Trophoblast cell (in vitro differentiated cells and primary cell): ENCODE measurements around the gene CERS6.
A peak's percentile ranks its signal among the peaks of the same experiment; 100 is the strongest.

Experiments
- DNase-seq, 2 donors: peaks; one replicate each; pipeline ENCODE4 v3.0.0-alpha.2; 2016
- H2AFZ ChIP-seq: 2 replicates; pipeline ENCODE4 v1.6.1; 2013; ENCODE audit warnings: low read length, moderate library complexity, mild to moderate bottlenecking; ENCODE audit not compliant: insufficient read depth, poor library complexity
- H2AK5ac ChIP-seq: 2 replicates; pipeline ENCODE4 v1.6.1; 2013; ENCODE audit warnings: mild to moderate bottlenecking, low read length
- H2BK120ac ChIP-seq: 2 replicates; pipeline ENCODE4 v1.6.1; 2013; ENCODE audit warnings: low read length, mild to moderate bottlenecking, moderate library complexity; ENCODE audit not compliant: insufficient read depth, poor library complexity
- H2BK12ac ChIP-seq: 2 replicates; pipeline ENCODE4 v1.6.1; 2013; ENCODE audit warnings: mild to moderate bottlenecking, low read length, moderate library complexity
- H2BK5ac ChIP-seq: 2 replicates; pipeline ENCODE4 v1.6.1; 2013; ENCODE audit warnings: low read length, low read depth, moderate library complexity, mild to moderate bottlenecking; ENCODE audit not compliant: poor library complexity
- H3K14ac ChIP-seq: 2 replicates; pipeline ENCODE4 v1.6.1; 2013; ENCODE audit warnings: mild to moderate bottlenecking, low read length
- H3K18ac ChIP-seq: 2 replicates; pipeline ENCODE4 v1.6.1; 2013; ENCODE audit warnings: mild to moderate bottlenecking, low read length
- H3K23ac ChIP-seq: 2 replicates; pipeline ENCODE4 v1.6.1; 2013; ENCODE audit warnings: low read length
- H3K27ac ChIP-seq: 2 replicates; pipeline ENCODE4 v1.5.1; 2013; ENCODE audit warnings: low read depth, mild to moderate bottlenecking, inconsistent platforms, low read length, moderate library complexity
- H3K27me3 ChIP-seq: 2 replicates; pipeline ENCODE4 v1.6.1; 2013; ENCODE audit warnings: inconsistent platforms, mild to moderate bottlenecking, low read length, moderate library complexity; ENCODE audit not compliant: insufficient read depth
- H3K36me3 ChIP-seq, 2 experiments: 1 replicate in 1 of 2; 2 replicates in 1 of 2; pipeline ENCODE4 v1.6.1; 2013; ENCODE audit warnings: low read length in 2 of 2, mild to moderate bottlenecking in 2 of 2, moderate library complexity in 1 of 2; ENCODE audit not compliant: insufficient read depth in 2 of 2, control insufficient read depth in 1 of 2
- H3K4ac ChIP-seq: 2 replicates; pipeline ENCODE4 v1.6.1; 2013; ENCODE audit warnings: low read depth, mild to moderate bottlenecking, low read length, moderate library complexity
- H3K4me1 ChIP-seq, 2 experiments: 1 replicate in 1 of 2; 2 replicates in 1 of 2; pipeline ENCODE4 v1.6.1; 2013; ENCODE audit warnings: low read length in 2 of 2, mild to moderate bottlenecking in 2 of 2, moderate library complexity in 1 of 2; ENCODE audit not compliant: insufficient read depth in 2 of 2, control insufficient read depth in 1 of 2
- H3K4me2 ChIP-seq: 2 replicates; pipeline ENCODE4 v1.6.1; 2013; ENCODE audit warnings: inconsistent platforms, mild to moderate bottlenecking, low read length, moderate library complexity
- H3K4me3 ChIP-seq: 2 replicates; pipeline ENCODE4 v1.5.1; 2013; ENCODE audit warnings: mild to moderate bottlenecking, low read depth, low read length, inconsistent platforms
- H3K79me1 ChIP-seq: one replicate; pipeline ENCODE4 v1.6.1; 2013; ENCODE audit warnings: low read length
- H3K79me2 ChIP-seq: 2 replicates; pipeline ENCODE4 v1.6.1; 2013; ENCODE audit warnings: low read length, mild to moderate bottlenecking; ENCODE audit not compliant: control insufficient read depth, insufficient read depth, poor library complexity
- H3K9ac ChIP-seq: 2 replicates; pipeline ENCODE4 v1.6.1; 2013; ENCODE audit warnings: mild to moderate bottlenecking, low read length
- H3K9me3 ChIP-seq: 2 replicates; pipeline ENCODE4 v1.6.1; 2013; ENCODE audit warnings: low read depth, mild to moderate bottlenecking, control low read depth, inconsistent platforms, low read length; ENCODE audit not compliant: insufficient read depth
- H4K12ac ChIP-seq: 2 replicates; pipeline ENCODE4 v1.6.1; 2013; ENCODE audit warnings: low read depth, mild to moderate bottlenecking, low read length, moderate library complexity
- H4K8ac ChIP-seq: 2 replicates; pipeline ENCODE4 v1.6.1; 2013; ENCODE audit warnings: low read depth, mild to moderate bottlenecking, low read length, moderate library complexity
- H4K91ac ChIP-seq: one replicate; pipeline ENCODE4 v1.6.1; 2013; ENCODE audit warnings: low read depth, mild to moderate bottlenecking, low read length, moderate library complexity
- WGBS: extraction: QIAGEN DNeasy Blood & Tissue Kit; methylation state at CpG from one replicate; pipeline ENCODE4 v1.1.7; 2013; ENCODE audit warnings: missing lambda C conversion rate; ENCODE audit not compliant: insufficient read length, insufficient coverage; ENCODE audit errors: extremely low coverage; 5-methylcytosine and 5-hydroxymethylcytosine counted together

Gene CERS6

GRCh38 chr2:168699844-168700417, 243.9 kb downstream of the CERS6 start:
- Histone ChIP-seq H3K9me3 (no peaks in the 10 kb centered on the region), H2AFZ (no peak overlapping the region), H4K91ac (no peak overlapping the region), H3K4me2 (no peak overlapping the region), H2BK5ac (no peak overlapping the region), H3K4me1 (peaks cover 5 to 6% of the 10 kb centered on the region in 2 experiments), H3K27me3 (no peaks in the 10 kb centered on the region), H4K12ac (no peak overlapping the region), H3K36me3 (peaks cover 0 to 2% of the 10 kb centered on the region in 2 experiments), H3K18ac (no peak overlapping the region), H2AK5ac (no peak overlapping the region), H3K4me3 (no peak overlapping the region), H2BK120ac (no peak overlapping the region), H4K8ac (no peak overlapping the region), H3K79me1 (no peaks in the 10 kb centered on the region), H2BK12ac (no peak overlapping the region), H3K27ac (no peak overlapping the region), H3K4ac (no peak overlapping the region), H3K14ac (no peak overlapping the region), H3K23ac (no peak overlapping the region), H3K79me2 (peaks cover 2% of the 10 kb centered on the region), H3K9ac (no peak overlapping the region)
- no peak for DNase-seq
- WGBS: no CpG with 5 or more reads among the region's 8 CpGs

GRCh38 chr2:168700615-168701245, 244.7 kb downstream of the CERS6 start:
- no peak overlapping the region for H2BK120ac ChIP-seq
- no peaks in the 10 kb centered on the region for H3K9me3 ChIP-seq
- whole genome bisulfite sequencing: no CpG with 5 or more reads among the region's 5 CpGs
- no peak overlapping the region for H4K8ac ChIP-seq
- H3K4me1 ChIP-seq: peaks cover 5 to 6% of the 10 kb centered on the region in 2 experiments
- H3K4me3 ChIP-seq: no peak overlapping the region
- no peak overlapping the region for H3K9ac ChIP-seq
- no peaks in the 10 kb centered on the region for H3K27me3 ChIP-seq
- H3K4ac ChIP-seq: no peak overlapping the region
- no peak overlapping the region for H2BK12ac ChIP-seq
- H4K12ac ChIP-seq: no peak overlapping the region
- H2AK5ac ChIP-seq: no peak overlapping the region
- no peak overlapping the region for H3K14ac ChIP-seq
- H4K91ac ChIP-seq: no peak overlapping the region
- no peak overlapping the region for H3K18ac ChIP-seq
- H3K79me1 ChIP-seq: no peaks in the 10 kb centered on the region
- peaks cover 2% of the 10 kb centered on the region for H3K79me2 ChIP-seq
- peaks cover 0 to 2% of the 10 kb centered on the region in 2 experiments for H3K36me3 ChIP-seq
- no peak overlapping the region for H2AFZ ChIP-seq
- H3K27ac ChIP-seq: no peak overlapping the region
- H2BK5ac ChIP-seq: no peak overlapping the region
- H3K23ac ChIP-seq: no peak overlapping the region
- no peak for DNase-seq
- no peak overlapping the region for H3K4me2 ChIP-seq

- no peaks in the 10 kb centered on the region for H3K9me3 ChIP-seq
- H3K27me3 ChIP-seq: no peaks in the 10 kb centered on the region
- peaks cover 2% of the 10 kb centered on the region for H3K79me2 ChIP-seq
- H3K9ac ChIP-seq: no peak overlapping the region
- no peak overlapping the region for H2AK5ac ChIP-seq
- no peak overlapping the region for H4K91ac ChIP-seq
- no peak overlapping the region for H3K23ac ChIP-seq
- WGBS: no CpG with 5 or more reads among the region's 2 CpGs
- no peak overlapping the region for H3K4me2 ChIP-seq
- no peak overlapping the region for H4K8ac ChIP-seq
- H3K4me1 ChIP-seq: peaks cover 5 to 6% of the 10 kb centered on the region in 2 experiments
- no peak overlapping the region for H2AFZ ChIP-seq
- no peak overlapping the region for H3K4me3 ChIP-seq
- H3K14ac ChIP-seq: no peak overlapping the region
- H2BK120ac ChIP-seq: no peak overlapping the region
- no peaks in the 10 kb centered on the region for H3K79me1 ChIP-seq
- no peak for DNase-seq
- H3K27ac ChIP-seq: no peak overlapping the region
- H2BK5ac ChIP-seq: no peak overlapping the region
- H3K18ac ChIP-seq: no peak overlapping the region
- peaks cover 0 to 2% of the 10 kb centered on the region in 2 experiments for H3K36me3 ChIP-seq
- no peak overlapping the region for H3K4ac ChIP-seq
- no peak overlapping the region for H2BK12ac ChIP-seq
- no peak overlapping the region for H4K12ac ChIP-seq
Measured at GRCh38 chr2:168702579-168702978, 246.5 kb downstream of the CERS6 start.

GRCh38 chr2:168703926-168704325, 247.9 kb downstream of the CERS6 start:
- no peak overlapping the region for H2BK12ac ChIP-seq
- peak overlapping the region; percentile 18 for H4K12ac ChIP-seq
- no peak overlapping the region for H3K23ac ChIP-seq
- peak overlapping the region; percentile 54 for H4K8ac ChIP-seq
- H3K79me2 ChIP-seq: peaks cover 2% of the 10 kb centered on the region
- H3K14ac ChIP-seq: no peak overlapping the region
- no peak overlapping the region for H3K4ac ChIP-seq
- no peak overlapping the region for H2AFZ ChIP-seq
- H3K27ac ChIP-seq: no peak overlapping the region
- H3K4me2 ChIP-seq: no peak overlapping the region
- H3K4me3 ChIP-seq: no peak overlapping the region
- no peaks in the 10 kb centered on the region for H3K79me1 ChIP-seq
- no peak for DNase-seq
- peaks cover 5 to 6% of the 10 kb centered on the region in 2 experiments for H3K4me1 ChIP-seq
- no peak overlapping the region for H2BK5ac ChIP-seq
- H4K91ac ChIP-seq: no peak overlapping the region
- WGBS: no CpG with 5 or more reads among the region's 5 CpGs
- H3K27me3 ChIP-seq: no peaks in the 10 kb centered on the region
- no peak overlapping the region for H2AK5ac ChIP-seq
- peaks cover 0 to 1% of the 10 kb centered on the region in 2 experiments for H3K36me3 ChIP-seq
- H3K9ac ChIP-seq: no peak overlapping the region
- H3K9me3 ChIP-seq: no peaks in the 10 kb centered on the region
- no peak overlapping the region for H2BK120ac ChIP-seq
- no peak overlapping the region for H3K18ac ChIP-seq
